Endothelial cell of umbilical vein (primary cell): ENCODE data around the gene MRPS26. TPM values are rescaled to one million over a fixed set of nuclear protein-coding genes. Genes with fewer than 3 reads are reported as not detected.
A peak's percentile ranks its signal among the peaks of the same experiment; 100 is the strongest.

Source experiments
- BruUV-seq: library from RNA; stranded (reverse); fragments of 400-500 nt; replicated peaks from 2 replicates; lab custom pipeline; 2021; lab: Mats Ljungman, UMichigan
- CTCF ChIA-PET: fragments of 300-600, 350-600 bp; sonication (Branson Sonifier 250); formaldehyde crosslinking; loops from one replicate; lab custom pipeline; 2021; ENCODE audit warnings: antibody characterized with exemption, inconsistent platforms; lab: Charles Lee
- POLR2A ChIA-PET: fragments of 300-600, 350-600 bp; sonication (Branson Sonifier 250); formaldehyde crosslinking; loops from one replicate; lab custom pipeline; 2021; ENCODE audit warnings: antibody characterized with exemption, inconsistent platforms; lab: Charles Lee
- DNase-seq: peaks from one replicate; pipeline ENCODE4 v3.0.0-alpha.2; 2011; ENCODE audit warnings: low read depth, low spot score
- FAIRE-seq: peaks from 2 replicates; lab custom pipeline; 2011; peaks lifted over from hg19 to GRCh38; lab: Jason Lieb, UNC
- H2AFZ ChIP-seq: 2 replicates; pipeline ENCODE4 v1.6.0; 2012; ENCODE audit warnings: low read depth, low read length, control low read depth, inconsistent platforms
- H3K27ac ChIP-seq: 2 replicates; pipeline ENCODE4 v1.5.1; 2011; ENCODE audit warnings: low read depth, mild to moderate bottlenecking, control low read depth, low read length, moderate library complexity; ENCODE audit not compliant: insufficient read depth
- H3K27me3 ChIP-seq, 2 experiments: 2 replicates each; pipeline versions ENCODE4 v1.6.0 to v1.6.1; 2011; ENCODE audit warnings: low read length in 2 of 2, mixed read lengths in 1 of 2; ENCODE audit not compliant: control insufficient read depth in 2 of 2, insufficient read depth in 2 of 2
- H3K36me3 ChIP-seq, 2 experiments: 2 replicates in 1 of 2; 3 replicates in 1 of 2; pipeline ENCODE4 v1.5.1; 2011; ENCODE audit warnings: low read length in 2 of 2, mild to moderate bottlenecking in 1 of 2, moderate library complexity in 1 of 2; ENCODE audit not compliant: control insufficient read depth in 2 of 2, insufficient read depth in 2 of 2; ENCODE audit errors: extremely low read depth in 1 of 2
- H3K4me1 ChIP-seq: 3 replicates; pipeline ENCODE4 v1.5.1; 2011; ENCODE audit warnings: mild to moderate bottlenecking, low read length; ENCODE audit not compliant: control insufficient read depth, insufficient read depth; ENCODE audit errors: extremely low read depth
- H3K4me2 ChIP-seq: 2 replicates; pipeline ENCODE4 v1.6.1; 2011; ENCODE audit warnings: low read length, control low read depth, mixed read lengths; ENCODE audit not compliant: insufficient read depth
- H3K4me3 ChIP-seq, 3 experiments: fragments of 200-600 bp in 1 of 3; sonication (generic), shearing (Covaris generic) in 1 of 3; replicated peaks in 1 of 3; 2 replicates each; pipeline ENCODE4 v1.5.1; 2011 to 2016; ENCODE audit warnings: control low read depth in 3 of 3, low read length in 3 of 3, mild to moderate bottlenecking in 2 of 3, inconsistent platforms in 1 of 3, low read depth in 1 of 3, moderate library complexity in 1 of 3; ENCODE audit not compliant: insufficient read depth in 1 of 3
- H3K79me2 ChIP-seq: 2 replicates; pipeline ENCODE4 v1.6.0; 2012; ENCODE audit warnings: low read length, inconsistent platforms; ENCODE audit not compliant: control insufficient read depth, insufficient read depth
- H3K9ac ChIP-seq: replicated peaks from 2 replicates; pipeline ENCODE3; 2011; ENCODE audit warnings: low read length, control low read depth; ENCODE audit not compliant: insufficient read depth; ENCODE audit errors: extremely low read depth
- H3K9me1 ChIP-seq: replicated peaks from 3 replicates; pipeline ENCODE4 v1.6.0; 2011; ENCODE audit warnings: mild to moderate bottlenecking, low read length; ENCODE audit not compliant: control insufficient read depth, insufficient read depth; ENCODE audit errors: extremely low read depth
- H3K9me3 ChIP-seq: replicated peaks from 2 replicates; pipeline ENCODE4 v1.5.1; 2012; ENCODE audit warnings: low read length, inconsistent platforms; ENCODE audit not compliant: control insufficient read depth, insufficient read depth
- H4K20me1 ChIP-seq: replicated peaks from 2 replicates; pipeline ENCODE3; 2011; ENCODE audit warnings: mild to moderate bottlenecking, low read length; ENCODE audit not compliant: control insufficient read depth, insufficient read depth; ENCODE audit errors: extremely low read depth
- CTCF ChIP-seq, 2 donors: IDR thresholded peaks; 1 replicate in 1 of 2; 2 replicates in 1 of 2; pipeline ENCODE4 v1.5.1; 2011; ENCODE audit warnings: low read length in 2 of 2, mild to moderate bottlenecking in 2 of 2, moderate library complexity in 2 of 2, control low read depth in 1 of 2, inconsistent platforms in 1 of 2, low read depth in 1 of 2; ENCODE audit not compliant: insufficient read depth in 1 of 2; ENCODE audit errors: extremely low read depth in 1 of 2
- EZH2 ChIP-seq: IDR thresholded peaks from 2 replicates; pipeline ENCODE4 v1.6.1; 2012; ENCODE audit warnings: borderline replicate concordance, low read depth, mild to moderate bottlenecking, moderate library complexity, low read length, inconsistent platforms; ENCODE audit not compliant: severe bottlenecking
- FOS ChIP-seq: IDR thresholded peaks from 2 replicates; pipeline ENCODE4 v1.6.1; 2011; ENCODE audit warnings: mild to moderate bottlenecking, low read length, moderate library complexity, borderline replicate concordance; ENCODE audit not compliant: insufficient read depth
- GATA2 ChIP-seq: IDR thresholded peaks from 2 replicates; pipeline ENCODE4 v1.7.0; 2011; ENCODE audit warnings: low read depth, mild to moderate bottlenecking, moderate library complexity, mixed read lengths, low read length; ENCODE audit not compliant: insufficient read length, insufficient read depth
- JUN ChIP-seq: IDR thresholded peaks from 2 replicates; pipeline ENCODE4 v1.6.1; 2011; ENCODE audit warnings: borderline replicate concordance, low read depth; ENCODE audit not compliant: insufficient read length, insufficient read depth
- MAX ChIP-seq: IDR thresholded peaks from 2 replicates; pipeline ENCODE4 v1.6.1; 2011; ENCODE audit not compliant: insufficient read depth, insufficient read length
- MYC ChIP-seq: IDR thresholded peaks from one replicate; pipeline ENCODE4 v1.6.1; 2011; ENCODE audit warnings: mild to moderate bottlenecking, low read depth, low read length
- POLR2A ChIP-seq: IDR thresholded peaks from 2 replicates; pipeline ENCODE4 v1.6.1; 2012; ENCODE audit warnings: low read depth, mild to moderate bottlenecking, control low read depth, low read length
- POLR2AphosphoS5 ChIP-seq: IDR thresholded peaks from 2 replicates; pipeline ENCODE4 v1.6.1; 2012; ENCODE audit warnings: low read depth, mild to moderate bottlenecking, control low read depth, low read length, moderate library complexity; ENCODE audit not compliant: insufficient read depth
- dilution Hi-C: fragments of 300-500 bp; cut with MboI; formaldehyde crosslinking; loops from one replicate; pipeline ENCODE4 v1.15.0; 2019; ENCODE audit warnings: low sequenced_read_pairs; ENCODE audit not compliant: extremely low pct_ligation_motif_present
- intact Hi-C: fragments of 100-400 bp; cut with micrococcal nuclease; formaldehyde crosslinking; loops from one replicate; pipeline ENCODE4 v1.10.0; 2022
- polyA plus RNA-seq, 4 experiments: library from polyadenylated mRNA; depleted of rRNA in 3 of 4; stranded (reverse) in 3 of 4; unstranded in 1 of 4; fragments of >200 nt; gene quantifications; 2 replicates each; pipeline versions ENCODE4 v1.2.1 to v1.2.3, GENCODE V29; 2011 to 2012; ENCODE audit warnings: missing spikeins in 1 of 4
- total RNA-seq: library from RNA; stranded (reverse); gene quantifications from 2 replicates; pipeline ENCODE4 v1.2.3, GENCODE V29; 2021

The MRPS26 gene
- total and polyA plus RNA-seq, 2 donors (not counting 3 experiments of a cell fraction or from before 2014, with no cell fraction given) = 41.0 to 43.9 TPM

- Histone ChIP-seq H3K4me2 (no peak overlapping the region), H3K9me3 (no peaks in the 10 kb centered on the region), H3K4me3 (no peak overlapping the region), H3K27me3 (peaks cover 32 to 47% of the 10 kb centered on the region in 2 experiments), H3K9ac (no peak overlapping the region), H2AFZ (no peak overlapping the region), H3K4me1 (peaks cover 2% of the 10 kb centered on the region), H4K20me1 (no peaks in the 10 kb centered on the region), H3K79me2 (no peaks in the 10 kb centered on the region), H3K27ac (no peak overlapping the region), H3K9me1 (no peaks in the 10 kb centered on the region), H3K36me3 (no peaks in the 10 kb centered on the region)
- ChIA-PET CTCF (no interaction called here), POLR2A (no interaction called here)
- BruUV-seq = no TSS peak
- intact Hi-C loops = no loop called here
- FAIRE-seq = no peak
- dilution Hi-C loops = no loop called here
- TF ChIP-seq GATA2 = no peak
- no peak for TF ChIP-seq FOS
- no peak for TF ChIP-seq POLR2AphosphoS5
- no peak for TF ChIP-seq MYC
- no peak for TF ChIP-seq EZH2
- TF ChIP-seq JUN = no peak
- peak; percentile 13 for DNase-seq
Measured at GRCh38 chr20:3080939-3081388, 35.1 kb downstream of the MRPS26 start.

GRCh38 chr20:3081641-3082040 is 35.8 kb downstream of the MRPS26 start:
- intact Hi-C loops = no loop called here
- DNase-seq (no peak), FAIRE-seq (no peak)
- H3K4me1 ChIP-seq = peaks cover 2% of the 10 kb centered on the region
- no peak overlapping the region for H3K27ac ChIP-seq
- H3K27me3 ChIP-seq = peaks cover 32 to 47% of the 10 kb centered on the region in 2 experiments
- H3K9me1 ChIP-seq = no peaks in the 10 kb centered on the region
- no peaks in the 10 kb centered on the region for H3K79me2 ChIP-seq
- POLR2A ChIA-PET = no interaction called here
- H3K9me3 ChIP-seq = no peaks in the 10 kb centered on the region
- no peak overlapping the region for H2AFZ ChIP-seq
- no peak overlapping the region for H3K4me2 ChIP-seq
- H3K4me3 ChIP-seq = no peak overlapping the region
- BruUV-seq = no TSS peak
- H3K9ac ChIP-seq = no peak overlapping the region
- CTCF ChIA-PET = no interaction called here
- dilution Hi-C loops = no loop called here
- H4K20me1 ChIP-seq = no peaks in the 10 kb centered on the region
- H3K36me3 ChIP-seq = no peaks in the 10 kb centered on the region
- no peak for TF ChIP-seq FOS
- no peak for TF ChIP-seq MAX
- no peak for TF ChIP-seq MYC
- peak; percentile 5 for TF ChIP-seq EZH2
- TF ChIP-seq POLR2AphosphoS5 = no peak
- no peak for TF ChIP-seq GATA2
- no peak for TF ChIP-seq CTCF (IDR thresholded peaks at IDR 0.05; ENCODE audit: extremely low read depth in 1 of 2, insufficient read depth in 1 of 2, low read depth in 1 of 2, low read length in 2 of 2)
- TF ChIP-seq JUN = no peak
- no peak for TF ChIP-seq POLR2A
